ENCODE data around the gene JAKMIP1.

JAKMIP1 gene

DNA sequence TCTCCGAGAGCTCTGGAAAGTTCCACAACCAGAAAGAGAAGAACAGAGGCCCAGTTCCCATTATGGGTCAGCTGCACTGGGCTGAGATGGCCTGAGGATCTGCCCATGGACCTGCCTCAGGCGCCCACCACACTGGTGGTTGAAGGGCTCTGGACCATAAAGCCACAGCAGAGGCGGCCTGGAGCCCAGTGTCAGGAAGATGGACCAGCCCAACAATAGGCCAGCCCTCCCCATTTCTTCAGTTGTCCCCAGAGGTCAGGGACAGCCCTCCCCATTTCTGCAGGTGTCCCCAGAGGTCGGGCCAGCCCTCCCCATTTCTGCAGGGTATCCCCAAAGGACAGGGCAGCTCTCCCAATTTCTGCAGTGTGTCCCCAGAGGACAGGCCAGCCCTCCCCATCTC lies 144.9 kb downstream of the JAKMIP1 start:
- H3K36me3 ChIP-seq (replicated peaks; ENCODE audit: insufficient read depth, low read length) = peaks cover 9% of the 10 kb centered on the region; the same call in 1 of the 2 replicates
- no peaks in the 10 kb centered on the region for H4K20me1 ChIP-seq (ENCODE audit: insufficient read depth, low read length)
- H2AFZ ChIP-seq (ENCODE audit: low read length) = no peak overlapping the region
- no peaks in the 10 kb centered on the region for H3F3A ChIP-seq (ENCODE audit: insufficient read depth, low read length)
- H3K4me2 ChIP-seq (ENCODE audit: low read depth, low read length) = no peak overlapping the region
- H3K27me3 ChIP-seq (replicated peaks; ENCODE audit: insufficient read depth, low read length) = no peaks in the 10 kb centered on the region
- H3K27ac ChIP-seq (ENCODE audit: low read length) = no peak overlapping the region
- H3K4me1 ChIP-seq (ENCODE audit: low read length) = no peaks in the 10 kb centered on the region
- H3K9ac ChIP-seq (ENCODE audit: low read length) = no peak overlapping the region
- H3K79me2 ChIP-seq (ENCODE audit: low read length) = no peaks in the 10 kb centered on the region
- no peak overlapping the region for H3K4me3 ChIP-seq (ENCODE audit: low read length)
- H3K9me2 ChIP-seq (replicated peaks; ENCODE audit: insufficient read depth, low read length) = no peaks in the 10 kb centered on the region
- no peaks in the 10 kb centered on the region for H3K9me3 ChIP-seq (replicated peaks; ENCODE audit: insufficient read depth, low read length)
- DNase-seq = no peak
- TF ChIP-seq EZH2phosphoT487 (IDR thresholded peaks at IDR 0.05; ENCODE audit: low read length) (no peak), EZH2 (optimal IDR thresholded peaks at IDR 0.05; ENCODE audit: low read depth, low read length) (no peak)
- TF ChIP-seq, protein P1, sequence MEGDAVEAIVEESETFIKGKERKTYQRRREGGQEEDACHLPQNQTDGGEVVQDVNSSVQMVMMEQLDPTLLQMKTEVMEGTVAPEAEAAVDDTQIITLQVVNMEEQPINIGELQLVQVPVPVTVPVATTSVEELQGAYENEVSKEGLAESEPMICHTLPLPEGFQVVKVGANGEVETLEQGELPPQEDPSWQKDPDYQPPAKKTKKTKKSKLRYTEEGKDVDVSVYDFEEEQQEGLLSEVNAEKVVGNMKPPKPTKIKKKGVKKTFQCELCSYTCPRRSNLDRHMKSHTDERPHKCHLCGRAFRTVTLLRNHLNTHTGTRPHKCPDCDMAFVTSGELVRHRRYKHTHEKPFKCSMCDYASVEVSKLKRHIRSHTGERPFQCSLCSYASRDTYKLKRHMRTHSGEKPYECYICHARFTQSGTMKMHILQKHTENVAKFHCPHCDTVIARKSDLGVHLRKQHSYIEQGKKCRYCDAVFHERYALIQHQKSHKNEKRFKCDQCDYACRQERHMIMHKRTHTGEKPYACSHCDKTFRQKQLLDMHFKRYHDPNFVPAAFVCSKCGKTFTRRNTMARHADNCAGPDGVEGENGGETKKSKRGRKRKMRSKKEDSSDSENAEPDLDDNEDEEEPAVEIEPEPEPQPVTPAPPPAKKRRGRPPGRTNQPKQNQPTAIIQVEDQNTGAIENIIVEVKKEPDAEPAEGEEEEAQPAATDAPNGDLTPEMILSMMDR (IDR thresholded peaks at IDR 0.05; ENCODE audit: low read length) = no peak

- Histone ChIP-seq H3K9me2 (replicated peaks; ENCODE audit: insufficient read depth, low read length) (no peaks in the 10 kb centered on the region), H3K27me3 (replicated peaks; ENCODE audit: insufficient read depth, low read length) (no peaks in the 10 kb centered on the region; the same call in 1 of the 2 replicates), H3K4me1 (ENCODE audit: low read length) (no peaks in the 10 kb centered on the region), H3K36me3 (replicated peaks; ENCODE audit: insufficient read depth, low read length) (peaks cover 5% of the 10 kb centered on the region; the same call in 1 of the 2 replicates), H4K20me1 (ENCODE audit: insufficient read depth, low read length) (no peaks in the 10 kb centered on the region), H3K79me2 (ENCODE audit: low read length) (no peaks in the 10 kb centered on the region), H3K27ac (ENCODE audit: low read length) (no peak overlapping the region), H2AFZ (ENCODE audit: low read length) (no peak overlapping the region), H3K4me2 (ENCODE audit: low read depth, low read length) (no peak overlapping the region), H3K4me3 (ENCODE audit: low read length) (no peak overlapping the region), H3K9me3 (replicated peaks; ENCODE audit: insufficient read depth, low read length) (no peaks in the 10 kb centered on the region), H3K9ac (ENCODE audit: low read length) (no peak overlapping the region), H3F3A (ENCODE audit: insufficient read depth, low read length) (no peaks in the 10 kb centered on the region)
- DNase-seq = no peak
- TF ChIP-seq EZH2phosphoT487 (IDR thresholded peaks at IDR 0.05; ENCODE audit: low read length) (no peak), EZH2 (optimal IDR thresholded peaks at IDR 0.05; ENCODE audit: low read depth, low read length) (no peak)
- TF ChIP-seq, protein P1 (IDR thresholded peaks at IDR 0.05; ENCODE audit: low read length) = no peak
Observed at GRCh38 chr4:6055030-6055429, 145.3 kb downstream of the JAKMIP1 start.

DNA sequence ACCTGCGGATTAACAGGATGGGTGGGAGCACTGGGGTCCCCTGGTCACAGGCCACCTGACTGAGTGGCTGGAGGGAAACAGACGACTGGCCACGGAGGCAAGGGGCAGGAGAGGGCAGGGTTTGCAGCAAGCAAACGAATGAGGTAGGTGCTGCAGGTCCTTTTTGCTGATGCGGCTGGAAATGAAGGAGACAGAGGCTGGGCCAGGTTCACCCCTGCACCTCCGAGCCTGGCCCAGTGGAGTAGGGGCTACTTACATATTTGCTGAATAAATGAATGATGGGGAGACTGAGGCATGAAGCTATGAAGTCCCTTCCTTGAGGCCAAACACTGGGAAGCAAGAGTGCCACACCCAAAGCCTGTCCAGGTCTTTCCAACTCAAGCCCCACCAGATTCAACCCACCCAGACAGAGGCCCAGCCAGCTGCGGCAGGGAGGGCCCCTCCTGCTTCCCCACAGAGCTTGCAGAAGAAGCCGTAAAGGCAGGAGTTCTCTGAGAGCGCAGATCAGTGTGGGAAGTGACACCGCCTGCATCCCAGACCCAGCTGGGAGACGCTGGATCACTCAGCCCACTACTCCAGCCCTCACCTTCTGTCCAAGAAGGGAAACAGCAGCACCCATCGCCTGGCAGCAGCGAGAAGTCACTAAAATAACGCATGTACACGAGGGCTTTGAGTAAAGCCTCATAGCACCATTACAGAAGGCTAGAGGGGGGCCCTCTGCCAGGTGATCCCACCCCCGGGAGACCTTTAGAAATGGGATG lies 146.0 kb downstream of the JAKMIP1 start:
- no peaks in the 10 kb centered on the region; the same call in 1 of the 2 replicates for H3K27me3 ChIP-seq (replicated peaks; ENCODE audit: insufficient read depth, low read length)
- TF ChIP-seq EZH2phosphoT487 (IDR thresholded peaks at IDR 0.05; ENCODE audit: low read length) (no peak), EZH2 (optimal IDR thresholded peaks at IDR 0.05; ENCODE audit: low read depth, low read length) (no peak)
- TF ChIP-seq, protein P1 (IDR thresholded peaks at IDR 0.05; ENCODE audit: low read length) = no peak
- H3K4me3 ChIP-seq (ENCODE audit: low read length) = no peak overlapping the region

More for the DNA sequence above, 146.0 kb downstream of the JAKMIP1 start:
- no peak for DNase-seq
- H2AFZ ChIP-seq (ENCODE audit: low read length) = no peak overlapping the region
- H3K4me1 ChIP-seq (ENCODE audit: low read length) = no peaks in the 10 kb centered on the region
- H3K9me2 ChIP-seq (replicated peaks; ENCODE audit: insufficient read depth, low read length) = no peaks in the 10 kb centered on the region
- no peaks in the 10 kb centered on the region for H3F3A ChIP-seq (ENCODE audit: insufficient read depth, low read length)
- H3K4me2 ChIP-seq (ENCODE audit: low read depth, low read length) = no peak overlapping the region
- H3K9ac ChIP-seq (ENCODE audit: low read length) = no peak overlapping the region
- no peaks in the 10 kb centered on the region; the same call in 1 of the 2 replicates for H3K36me3 ChIP-seq (replicated peaks; ENCODE audit: insufficient read depth, low read length)
- no peaks in the 10 kb centered on the region for H4K20me1 ChIP-seq (ENCODE audit: insufficient read depth, low read length)
- no peaks in the 10 kb centered on the region for H3K9me3 ChIP-seq (replicated peaks; ENCODE audit: insufficient read depth, low read length)
- H3K79me2 ChIP-seq (ENCODE audit: low read length) = no peaks in the 10 kb centered on the region
- no peak overlapping the region for H3K27ac ChIP-seq (ENCODE audit: low read length)

Data from MM.1S (cell line).